Embryonic facial prominence (tissue), 1 donor: Measurements from ENCODE around the gene ZMYND15.
A peak's percentile ranks its signal among the peaks of the same experiment; 100 is the strongest.
"Not testable (repeated sequence)": the region's sequence is repeated elsewhere in the genome, so short reads cannot be mapped to it uniquely, and the experiment has no call there.

ENCODE experiments used
- DNase-seq: peaks from one replicate; pipeline ENCODE4 v3.0.0-alpha.2; 2016; ENCODE audit errors: extremely low spot score

ZMYND15 gene, protein sequence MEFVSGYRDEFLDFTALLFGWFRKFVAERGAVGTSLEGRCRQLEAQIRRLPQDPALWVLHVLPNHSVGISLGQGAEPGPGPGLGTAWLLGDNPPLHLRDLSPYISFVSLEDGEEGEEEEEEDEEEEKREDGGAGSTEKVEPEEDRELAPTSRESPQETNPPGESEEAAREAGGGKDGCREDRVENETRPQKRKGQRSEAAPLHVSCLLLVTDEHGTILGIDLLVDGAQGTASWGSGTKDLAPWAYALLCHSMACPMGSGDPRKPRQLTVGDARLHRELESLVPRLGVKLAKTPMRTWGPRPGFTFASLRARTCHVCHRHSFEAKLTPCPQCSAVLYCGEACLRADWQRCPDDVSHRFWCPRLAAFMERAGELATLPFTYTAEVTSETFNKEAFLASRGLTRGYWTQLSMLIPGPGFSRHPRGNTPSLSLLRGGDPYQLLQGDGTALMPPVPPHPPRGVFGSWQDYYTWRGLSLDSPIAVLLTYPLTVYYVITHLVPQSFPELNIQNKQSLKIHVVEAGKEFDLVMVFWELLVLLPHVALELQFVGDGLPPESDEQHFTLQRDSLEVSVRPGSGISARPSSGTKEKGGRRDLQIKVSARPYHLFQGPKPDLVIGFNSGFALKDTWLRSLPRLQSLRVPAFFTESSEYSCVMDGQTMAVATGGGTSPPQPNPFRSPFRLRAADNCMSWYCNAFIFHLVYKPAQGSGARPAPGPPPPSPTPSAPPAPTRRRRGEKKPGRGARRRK

DNA sequence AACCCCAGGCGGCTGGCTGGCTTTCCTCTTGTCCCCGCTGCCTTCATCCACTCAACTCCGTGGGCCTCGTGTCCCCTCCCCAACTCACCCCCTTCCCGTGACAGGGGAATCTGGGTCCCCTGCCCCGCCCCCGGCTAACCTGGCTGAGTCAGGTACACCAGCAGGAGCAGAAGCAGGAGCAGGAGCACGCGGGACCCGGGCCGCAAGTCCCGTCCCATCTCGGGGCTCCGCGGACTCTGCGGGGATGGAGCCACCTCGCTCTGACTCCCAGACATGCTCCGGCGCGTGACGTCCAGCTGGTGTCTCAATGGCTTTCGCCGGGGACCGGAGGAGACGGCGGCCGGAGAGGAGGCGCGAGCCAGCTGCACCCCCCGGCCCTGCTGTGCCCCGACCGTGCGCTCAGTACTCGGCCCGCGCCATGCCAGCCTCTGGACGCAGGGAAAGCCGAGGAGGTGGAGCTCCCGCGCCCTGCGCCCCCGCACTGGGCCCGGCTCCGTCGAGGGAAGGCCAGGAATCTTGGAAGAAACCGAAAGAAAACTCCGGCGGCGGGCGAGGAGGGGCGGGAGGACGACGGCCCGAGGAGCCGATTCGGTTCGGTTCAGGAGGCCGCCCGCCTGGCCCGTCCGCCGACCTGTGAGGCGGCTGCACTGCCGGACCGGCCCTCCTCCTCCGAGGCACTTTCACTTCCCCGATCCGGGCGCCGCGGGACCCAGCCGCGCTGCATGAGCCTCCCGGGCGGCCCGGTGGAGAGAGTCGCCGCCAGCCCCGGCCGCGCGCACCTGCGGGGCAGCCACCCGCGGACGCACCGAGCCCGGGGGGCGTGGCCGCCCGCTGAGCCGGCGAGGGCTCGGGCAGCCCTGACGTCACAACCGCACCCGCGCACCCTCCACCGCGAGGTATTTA, at the start of gene ZMYND15, which contains the start of gene CXCL16:
ZMYND15 (plus strand) TSS at position 712 of the 903 bp plus-strand sequence. CDS start 716 bp downstream, outside the sequence.
CXCL16 (minus strand) TSS at position 807 of the 903 bp plus-strand sequence; CDS start at position 218, 589 bp downstream.
- DNase-seq = no peak

DNA sequence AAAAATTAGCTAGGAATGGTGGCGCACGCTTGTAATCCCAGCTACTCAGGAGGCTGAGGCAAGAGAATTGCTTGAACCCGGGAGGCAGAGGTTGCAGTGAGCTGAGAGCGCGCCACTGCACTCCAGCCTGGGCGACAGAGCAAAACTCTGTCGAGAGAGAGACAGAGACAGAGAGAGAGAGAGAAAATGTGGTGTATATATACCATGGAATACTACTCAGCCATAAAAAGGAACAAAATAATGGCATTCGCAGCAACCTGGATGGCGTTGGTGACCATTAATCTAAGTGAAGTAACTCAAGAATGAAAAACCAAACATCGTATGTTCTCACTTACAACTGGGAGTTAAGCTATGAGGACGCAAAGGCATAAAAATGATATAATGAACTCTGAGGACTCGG, 49.8 kb upstream of the ZMYND15 start:
- DNase-seq = not testable (repeated sequence)

- no peak for DNase-seq
Observed at GRCh38 chr17:4690745-4691144, 48.9 kb upstream of the ZMYND15 start.

GRCh38 chr17:4691686-4692085, 47.9 kb upstream of the ZMYND15 start:
- no peak for DNase-seq

DNA sequence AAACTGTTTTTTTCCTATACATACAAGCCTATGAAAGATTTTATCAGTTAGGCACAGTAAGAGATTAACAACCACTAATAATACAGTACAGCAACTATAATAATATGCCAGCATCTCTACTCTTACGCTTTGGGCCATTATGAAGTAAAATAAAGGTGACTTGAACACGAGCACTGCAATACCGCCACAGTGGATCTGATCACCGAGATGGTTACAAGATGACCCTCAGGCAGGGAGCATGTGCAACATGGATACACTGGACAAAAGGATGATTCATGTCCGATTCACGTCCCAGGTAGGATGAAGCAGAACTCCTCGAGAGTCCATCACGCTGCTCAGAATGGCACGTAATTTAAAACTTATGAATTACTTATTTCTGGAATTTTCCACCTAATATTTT, 46.2 kb upstream of the ZMYND15 start:
- DNase-seq = no peak

DNA sequence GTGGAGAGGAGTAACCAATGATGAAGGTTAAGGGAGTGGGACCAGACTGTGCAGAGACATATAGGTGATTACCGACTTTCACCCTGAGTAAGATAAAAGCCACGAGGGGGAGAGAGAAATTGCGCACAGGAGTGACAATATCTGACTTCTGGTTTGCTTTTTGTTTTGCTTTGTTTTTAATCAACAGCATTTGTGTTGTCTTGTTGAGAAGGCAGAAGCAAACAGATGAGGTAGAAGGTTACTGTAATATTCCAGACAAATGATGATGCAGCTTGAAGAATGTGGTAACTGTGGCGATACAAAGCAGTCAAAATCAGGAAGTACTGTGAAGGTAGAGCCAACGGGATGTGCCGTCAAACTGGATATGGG, 43.2 kb upstream of the ZMYND15 start:
- DNase-seq = no peak

GRCh38 chr17:4699401-4700056, 40.1 kb upstream of the ZMYND15 start:
- DNase-seq = not testable (repeated sequence)

DNA sequence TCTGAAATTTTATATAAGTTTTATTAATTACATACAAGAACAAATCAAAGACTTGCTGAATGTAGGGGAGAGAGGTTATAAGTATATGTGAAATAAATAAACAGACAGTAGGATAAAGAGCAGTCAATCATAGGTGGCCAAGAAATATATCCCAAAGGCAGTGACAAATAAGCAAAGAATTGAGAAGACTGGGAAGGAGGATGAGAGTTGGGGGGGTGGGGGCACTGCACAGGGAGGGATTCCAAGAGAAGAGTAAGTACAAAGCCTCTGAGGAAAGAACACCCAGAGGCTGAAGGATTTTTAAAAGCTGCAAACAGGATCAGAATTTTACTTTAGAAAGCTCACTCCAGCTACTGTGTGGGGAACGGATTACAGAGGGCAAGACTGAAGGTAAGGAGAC, 38.5 kb upstream of the ZMYND15 start:
- DNase-seq = no peak

- no peak for DNase-seq
Observed at GRCh38 chr17:4703330-4703691, 36.3 kb upstream of the ZMYND15 start.

GRCh38 chr17:4704574-4704907, 35.1 kb upstream of the ZMYND15 start:
- not testable (repeated sequence) for DNase-seq

GRCh38 chr17:4704991-4705390, 34.6 kb upstream of the ZMYND15 start:
- no peak for DNase-seq

GRCh38 chr17:4706121-4706520, 33.5 kb upstream of the ZMYND15 start:
- no peak for DNase-seq

DNA sequence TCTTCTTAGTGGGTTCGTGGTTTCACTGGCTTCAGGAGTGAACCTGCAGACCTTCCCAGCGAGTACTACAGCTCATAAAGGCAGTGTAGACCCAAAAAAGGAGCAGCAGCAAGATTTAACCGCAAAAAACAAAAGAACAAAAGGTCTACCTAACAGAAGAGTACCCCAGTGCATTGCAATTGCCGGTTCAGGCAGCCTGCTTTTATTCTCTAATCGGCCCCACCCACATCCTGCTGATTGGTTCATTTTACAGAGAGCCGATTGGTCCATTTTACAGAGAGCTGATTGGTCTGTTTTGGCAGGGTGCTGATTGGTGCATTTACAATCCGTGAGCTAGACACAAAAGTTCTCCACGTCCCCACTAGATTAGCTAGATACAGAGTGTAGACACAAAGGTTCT, 31.2 kb upstream of the ZMYND15 start:
- DNase-seq = no peak

DNA sequence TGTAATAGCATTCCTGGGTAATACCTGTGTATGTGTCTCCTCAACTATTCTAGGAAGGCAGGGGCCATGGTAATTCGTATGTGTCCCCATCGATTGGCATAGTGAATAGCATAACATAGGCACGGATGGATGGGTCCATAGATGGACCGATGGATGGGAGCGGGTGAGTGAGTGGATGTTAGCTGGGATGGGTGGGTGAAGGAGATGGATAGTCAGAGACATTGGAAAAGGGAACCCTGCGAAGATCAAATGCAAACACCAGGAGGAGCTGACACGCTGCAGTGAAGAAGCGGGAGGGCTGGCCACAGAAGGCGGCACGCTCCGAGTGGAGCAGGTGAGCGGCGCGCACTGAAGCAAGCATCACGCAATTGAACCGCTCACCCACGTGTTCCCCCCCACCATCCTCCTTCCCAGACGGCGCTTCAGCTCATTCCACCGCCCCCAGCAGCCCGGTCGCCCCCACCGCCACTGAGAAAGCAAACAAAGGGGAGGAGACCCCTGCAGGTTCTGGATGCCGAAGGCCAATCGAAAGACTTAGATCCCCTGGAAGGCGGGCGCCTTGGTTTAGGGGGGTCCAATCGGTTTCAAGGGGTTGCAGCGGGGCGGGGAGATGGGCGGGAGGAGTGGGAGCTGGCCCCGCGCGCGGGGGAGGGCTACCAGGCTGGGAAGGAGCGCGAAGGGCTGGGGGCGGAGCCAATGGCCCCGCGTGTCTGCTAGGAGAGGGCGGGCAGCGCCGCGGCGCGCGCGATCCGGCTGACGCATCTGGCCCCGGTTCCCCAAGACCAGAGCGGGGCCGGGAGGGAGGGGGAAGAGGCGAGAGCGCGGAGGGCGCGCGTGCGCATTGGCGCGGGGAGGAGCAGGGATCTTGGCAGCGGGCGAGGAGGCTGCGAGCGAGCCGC, 29.6 kb upstream of the ZMYND15 start, which contains the start of gene ARRB2:
ARRB2 (plus strand) TSS at position 839 of the 899 bp plus-strand sequence. CDS start 90 bp downstream, outside the sequence.
- peak; percentile 97 for DNase-seq

GRCh38 chr17:4710693-4711634, 28.7 kb upstream of the ZMYND15 start:
- no peak for DNase-seq

GRCh38 chr17:4711661-4712181, 27.9 kb upstream of the ZMYND15 start:
- DNase-seq = no peak

DNA sequence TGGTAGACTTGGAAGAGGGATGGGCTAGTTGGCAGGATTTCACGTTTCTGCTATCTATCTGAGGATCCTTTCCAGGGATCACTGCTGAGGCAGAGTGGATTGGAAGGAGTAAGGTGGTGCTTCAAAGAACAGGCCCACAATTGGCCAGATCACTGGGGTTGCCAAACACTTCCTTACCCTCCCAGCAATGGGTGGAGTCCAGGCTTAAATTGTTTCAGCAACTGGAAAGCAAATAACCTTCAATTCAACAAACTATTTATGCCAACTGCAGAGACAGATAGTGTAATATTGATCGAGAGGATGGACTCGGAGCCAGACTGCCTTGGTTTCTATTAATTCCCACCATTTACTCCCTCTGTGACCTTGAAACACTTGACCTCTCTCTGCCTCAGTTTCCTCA, 27.1 kb upstream of the ZMYND15 start:
- no peak for DNase-seq

DNA sequence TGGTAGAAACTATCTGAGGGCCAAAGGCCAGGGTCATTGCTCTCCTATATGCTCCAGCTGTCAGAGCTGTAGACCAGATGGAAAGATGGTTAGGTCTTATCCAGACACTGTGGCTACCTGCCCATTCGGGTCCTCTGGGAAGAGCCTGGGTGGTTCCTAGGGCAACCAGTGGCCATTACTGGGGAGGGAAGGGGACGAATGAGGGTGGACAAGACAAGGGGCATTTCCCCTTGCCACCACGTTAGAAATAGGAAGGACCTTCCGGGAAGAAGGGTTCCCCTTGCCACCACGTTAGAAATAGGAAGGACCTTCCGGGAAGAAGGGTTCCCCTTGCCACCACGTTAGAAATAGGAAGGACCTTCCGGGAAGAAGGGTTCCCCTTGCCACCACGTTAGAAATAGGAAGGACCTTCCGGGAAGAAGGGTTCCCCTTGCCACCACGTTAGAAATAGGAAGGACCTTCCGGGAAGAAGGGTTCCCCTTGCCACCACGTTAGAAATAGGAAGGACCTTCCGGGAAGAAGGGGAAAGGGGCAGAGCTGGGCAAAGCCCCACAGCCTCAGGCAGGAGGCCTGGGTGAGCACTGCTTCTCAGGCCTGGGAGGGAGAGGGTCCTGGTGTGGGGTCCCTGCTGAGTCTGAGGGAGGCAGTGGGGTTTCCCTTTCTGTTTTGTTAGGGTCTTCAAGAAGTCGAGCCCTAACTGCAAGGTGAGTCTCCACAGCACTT, 25.1 kb upstream of the ZMYND15 start:
- DNase-seq = not testable (repeated sequence)
